Gastrocnemius medialis (tissue), 4 donors: ENCODE results near the gene AADACL3.

Experiments used
- POLR2A ChIP-seq, 2 donors: fragments of 450-650 bp; IDR thresholded peaks; one replicate each; pipeline ENCODE4 v1.6.1; 2017; ENCODE audit warnings: antibody characterized with exemption in 2 of 2, mild to moderate bottlenecking in 2 of 2, moderate library complexity in 2 of 2
- TF ChIP-seq, protein P1 (sequence below), 5 experiments: fragments of 450-650 bp in 3 of 5; fragments of 200-600 bp in 2 of 5; sonication (generic) in 2 of 5; IDR thresholded peaks in 4 of 5; conservative IDR thresholded peaks in 1 of 5; 1 replicate in 4 of 5; 2 replicates in 1 of 5; pipeline ENCODE4 v1.5.1; 2016 to 2019; ENCODE audit warnings: antibody characterized with exemption in 5 of 5, mild to moderate bottlenecking in 3 of 5, moderate library complexity in 3 of 5

DNA sequence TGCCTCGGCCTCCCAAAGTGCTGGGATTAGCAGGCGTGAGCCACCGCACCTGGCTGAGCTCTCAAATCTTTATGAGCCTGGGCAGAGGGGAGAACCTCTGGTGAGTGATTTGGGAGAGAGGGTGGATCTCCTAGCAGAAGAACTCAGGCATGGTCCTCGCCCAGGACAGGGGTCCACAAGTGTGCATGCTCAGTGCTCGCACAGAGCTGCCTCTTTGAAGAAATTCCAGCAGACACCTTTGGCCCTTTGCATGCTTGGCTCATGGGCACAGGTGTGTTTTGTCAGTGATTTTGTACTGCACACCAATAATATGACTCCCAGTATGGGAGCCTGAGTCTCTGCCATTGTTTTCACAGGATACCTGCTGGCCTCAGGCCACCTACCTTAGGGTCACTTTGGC lies 45.9 kb downstream of the AADACL3 start:
- TF ChIP-seq, protein P1, sequence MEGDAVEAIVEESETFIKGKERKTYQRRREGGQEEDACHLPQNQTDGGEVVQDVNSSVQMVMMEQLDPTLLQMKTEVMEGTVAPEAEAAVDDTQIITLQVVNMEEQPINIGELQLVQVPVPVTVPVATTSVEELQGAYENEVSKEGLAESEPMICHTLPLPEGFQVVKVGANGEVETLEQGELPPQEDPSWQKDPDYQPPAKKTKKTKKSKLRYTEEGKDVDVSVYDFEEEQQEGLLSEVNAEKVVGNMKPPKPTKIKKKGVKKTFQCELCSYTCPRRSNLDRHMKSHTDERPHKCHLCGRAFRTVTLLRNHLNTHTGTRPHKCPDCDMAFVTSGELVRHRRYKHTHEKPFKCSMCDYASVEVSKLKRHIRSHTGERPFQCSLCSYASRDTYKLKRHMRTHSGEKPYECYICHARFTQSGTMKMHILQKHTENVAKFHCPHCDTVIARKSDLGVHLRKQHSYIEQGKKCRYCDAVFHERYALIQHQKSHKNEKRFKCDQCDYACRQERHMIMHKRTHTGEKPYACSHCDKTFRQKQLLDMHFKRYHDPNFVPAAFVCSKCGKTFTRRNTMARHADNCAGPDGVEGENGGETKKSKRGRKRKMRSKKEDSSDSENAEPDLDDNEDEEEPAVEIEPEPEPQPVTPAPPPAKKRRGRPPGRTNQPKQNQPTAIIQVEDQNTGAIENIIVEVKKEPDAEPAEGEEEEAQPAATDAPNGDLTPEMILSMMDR (IDR thresholded peaks at IDR 0.05 in 4 of 5, conservative IDR thresholded peaks at IDR 0.05 in 1 of 5): no peak
- TF ChIP-seq POLR2A (IDR thresholded peaks at IDR 0.05): no peak
